Measurements from ENCODE around the gene PPP4R2.

The PPP4R2 gene

DNA sequence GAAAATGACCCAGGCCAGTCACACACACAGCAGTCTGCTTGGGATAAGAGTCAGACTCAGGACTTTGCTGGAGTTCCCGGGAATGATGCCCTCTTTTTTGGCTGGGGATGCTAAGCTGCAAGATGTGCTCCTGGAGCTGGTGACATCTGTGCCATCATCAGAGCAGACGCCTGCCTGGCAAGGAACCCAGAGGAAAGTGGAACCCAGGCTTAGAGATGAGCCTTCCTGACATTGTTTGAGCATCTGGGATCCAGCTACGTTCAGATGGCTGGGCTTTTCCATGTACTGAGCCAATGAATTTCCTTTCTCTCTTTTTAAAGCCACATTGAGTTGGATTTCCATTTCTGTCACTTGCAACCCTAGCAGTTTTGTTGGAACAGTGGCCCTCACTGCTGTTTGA is 118.1 kb downstream of the PPP4R2 start:
- DNase-seq (ENCODE audit: low read depth, low spot score): no peak

- DNase-seq (ENCODE audit: low read depth, low spot score): no peak
Observed at GRCh38 chr3:73115806-73116205, 119.2 kb downstream of the PPP4R2 start.
